H1 (cell line): ENCODE results near the gene CALM3. TPM values are rescaled to one million over a fixed set of nuclear protein-coding genes. Genes with fewer than 3 reads are reported as not detected.

Experiments used
- CTCF ChIA-PET: fragments of 300-600 bp; sonication (Branson Sonifier 250); formaldehyde crosslinking; loops from one replicate; lab custom pipeline; 2021; ENCODE audit not compliant: partially characterized antibody; lab: Charles Lee
- POLR2A ChIA-PET: fragments of 300-600 bp; sonication (Branson Sonifier 250); formaldehyde crosslinking; loops from one replicate; lab custom pipeline; 2021; ENCODE audit warnings: inconsistent platforms; ENCODE audit not compliant: partially characterized antibody; lab: Charles Lee
- DNase-seq, 2 experiments: peaks; one replicate each; pipeline versions ENCODE4 v3.0.0 to v3.0.0-alpha.2; 2010 to 2022; ENCODE audit warnings: low spot score in 2 of 2, low read depth in 1 of 2, mixed read lengths in 1 of 2
- FAIRE-seq: peaks from 2 replicates; lab custom pipeline; 2011; peaks lifted over from hg19 to GRCh38; lab: Jason Lieb, UNC
- H2AFZ ChIP-seq: 2 replicates; pipeline ENCODE4 v1.8.1; 2012; ENCODE audit warnings: low read length, inconsistent platforms
- H2AK5ac ChIP-seq: 2 replicates; pipeline ENCODE4 v1.6.1; 2013; ENCODE audit warnings: low read depth, low read length
- H2BK120ac ChIP-seq: replicated peaks from 2 replicates; pipeline ENCODE3; 2013; ENCODE audit warnings: low read depth, low read length, inconsistent platforms
- H2BK12ac ChIP-seq: 2 replicates; pipeline ENCODE4 v1.6.1; 2013; ENCODE audit warnings: low read depth, low read length
- H2BK15ac ChIP-seq: 2 replicates; pipeline ENCODE4 v1.6.1; 2013; ENCODE audit warnings: low read length
- H2BK20ac ChIP-seq: 2 replicates; pipeline ENCODE4 v1.6.1; 2013; ENCODE audit warnings: low read length
- H2BK5ac ChIP-seq: 2 replicates; pipeline ENCODE4 v1.6.1; 2013; ENCODE audit warnings: low read depth, low read length
- H3K14ac ChIP-seq: 2 replicates; pipeline ENCODE4 v1.6.1; 2013; ENCODE audit warnings: inconsistent platforms; ENCODE audit not compliant: insufficient read length
- H3K18ac ChIP-seq: 2 replicates; pipeline ENCODE4 v1.6.1; 2013; ENCODE audit warnings: low read length; ENCODE audit errors: extremely low read depth
- H3K23ac ChIP-seq: 2 replicates; pipeline ENCODE4 v1.6.1; 2013; ENCODE audit warnings: inconsistent platforms; ENCODE audit not compliant: insufficient read length
- H3K23me2 ChIP-seq: 2 replicates; pipeline ENCODE4 v1.6.1; 2013; ENCODE audit warnings: low read depth, low read length
- H3K27ac ChIP-seq: 2 replicates; pipeline ENCODE4 v1.6.1; 2011; ENCODE audit warnings: low read depth, low read length, inconsistent platforms
- H3K27me3 ChIP-seq, 4 experiments: replicated peaks in 1 of 4; 1 replicate in 1 of 4; 2 replicates in 3 of 4; pipeline versions ENCODE4 v1.6.1 to v1.8.1; 2011 to 2013; ENCODE audit warnings: low read length in 3 of 4, mild to moderate bottlenecking in 3 of 4, inconsistent platforms in 2 of 4, mixed read lengths in 2 of 4, moderate library complexity in 1 of 4; ENCODE audit not compliant: control insufficient read depth in 3 of 4, insufficient read depth in 3 of 4; ENCODE audit errors: extremely low read depth in 1 of 4
- H3K36me3 ChIP-seq, 4 experiments: 2 replicates each; pipeline versions ENCODE4 v1.6.1 to v1.8.1; 2011 to 2013; ENCODE audit warnings: mild to moderate bottlenecking in 4 of 4, low read length in 3 of 4, moderate library complexity in 2 of 4, control low read depth in 1 of 4, inconsistent platforms in 1 of 4; ENCODE audit not compliant: insufficient read depth in 4 of 4, control insufficient read depth in 2 of 4
- H3K4ac ChIP-seq: replicated peaks from 2 replicates; pipeline ENCODE3; 2013; ENCODE audit warnings: low read length, low read depth, mixed read lengths, inconsistent platforms; ENCODE audit not compliant: insufficient read length
- H3K4me1 ChIP-seq, 4 experiments: replicated peaks in 1 of 4; 1 replicate in 1 of 4; 2 replicates in 3 of 4; pipeline versions ENCODE4 v1.6.1 to v1.8.1; 2011 to 2013; ENCODE audit warnings: low read length in 3 of 4, inconsistent platforms in 2 of 4, mixed read lengths in 1 of 4; ENCODE audit not compliant: insufficient read depth in 4 of 4, control insufficient read depth in 3 of 4
- H3K4me2 ChIP-seq, 2 experiments: 2 replicates each; pipeline versions ENCODE4 v1.6.1 to v1.8.1; 2011 to 2013; ENCODE audit warnings: low read depth in 2 of 2, low read length in 2 of 2, control low read depth in 1 of 2, inconsistent platforms in 1 of 2, mild to moderate bottlenecking in 1 of 2; ENCODE audit not compliant: insufficient read depth in 1 of 2
- H3K4me3 ChIP-seq, 4 experiments: fragments of 200-600, 300-600 bp in 1 of 4; sonication (generic), shearing (Covaris generic), sonication (Bioruptor Twin) in 1 of 4; 2 replicates each; pipeline versions ENCODE4 v1.5.1 to v1.8.1; 2011 to 2016; ENCODE audit warnings: low read length in 4 of 4, low read depth in 3 of 4, control low read depth in 2 of 4, inconsistent platforms in 2 of 4, mild to moderate bottlenecking in 2 of 4, mixed read lengths in 1 of 4, moderate library complexity in 1 of 4; ENCODE audit not compliant: insufficient read depth in 2 of 4; ENCODE audit errors: extremely low read depth in 1 of 4
- H3K56ac ChIP-seq: replicated peaks from 2 replicates; pipeline ENCODE3; 2013; ENCODE audit warnings: low read depth, mild to moderate bottlenecking, mixed read lengths, low read length, inconsistent platforms; ENCODE audit not compliant: insufficient read length
- H3K79me1 ChIP-seq: 2 replicates; pipeline ENCODE4 v1.6.1; 2013; ENCODE audit warnings: low read depth, low read length, control low read depth
- H3K79me2 ChIP-seq, 2 experiments: 2 replicates each; pipeline versions ENCODE4 v1.6.1 to v1.8.1; 2012 to 2013; ENCODE audit warnings: low read length in 2 of 2, mild to moderate bottlenecking in 2 of 2, inconsistent platforms in 1 of 2; ENCODE audit not compliant: insufficient read depth in 2 of 2, control insufficient read depth in 1 of 2
- H3K9ac ChIP-seq, 4 experiments: replicated peaks in 1 of 4; 1 replicate in 1 of 4; 2 replicates in 3 of 4; pipeline versions ENCODE4 v1.6.1 to v1.8.1; 2011 to 2013; ENCODE audit warnings: low read depth in 3 of 4, low read length in 3 of 4, control low read depth in 2 of 4, mild to moderate bottlenecking in 2 of 4, moderate library complexity in 2 of 4, inconsistent platforms in 1 of 4; ENCODE audit errors: extremely low read depth in 1 of 4
- H3K9me3 ChIP-seq, 2 experiments: 2 replicates each; pipeline versions ENCODE4 v1.6.1 to v1.8.1; 2012 to 2013; ENCODE audit warnings: mild to moderate bottlenecking in 2 of 2, moderate library complexity in 2 of 2, control low read depth in 1 of 2, inconsistent platforms in 1 of 2, low read depth in 1 of 2, low read length in 1 of 2, mixed read lengths in 1 of 2; ENCODE audit not compliant: insufficient read depth in 2 of 2
- H4K20me1 ChIP-seq, 2 experiments: replicated peaks in 1 of 2; 2 replicates each; pipeline versions ENCODE3 to v1.8.1; 2011 to 2013; ENCODE audit warnings: inconsistent platforms in 2 of 2, low read length in 2 of 2, mild to moderate bottlenecking in 1 of 2; ENCODE audit not compliant: insufficient read depth in 2 of 2, control insufficient read depth in 1 of 2
- H4K5ac ChIP-seq: 2 replicates; pipeline ENCODE4 v1.6.1; 2013; ENCODE audit warnings: low read length, low read depth, mixed read lengths, inconsistent platforms; ENCODE audit not compliant: insufficient read length
- H4K8ac ChIP-seq: 2 replicates; pipeline ENCODE4 v1.8.0; 2013; ENCODE audit warnings: mild to moderate bottlenecking, moderate library complexity, low read length, inconsistent platforms; ENCODE audit not compliant: insufficient read depth; ENCODE audit errors: extremely low read depth
- H4K91ac ChIP-seq: replicated peaks from 2 replicates; pipeline ENCODE3; 2013; ENCODE audit warnings: low read length, mixed read lengths, inconsistent platforms; ENCODE audit not compliant: insufficient read length
- HDAC2 ChIP-seq, 2 experiments: fragments of 300-600 bp in 1 of 2; sonication (generic) in 1 of 2; IDR thresholded peaks; 2 replicates each; pipeline ENCODE4 v1.6.1; 2011 to 2012; ENCODE audit warnings: low read depth in 2 of 2, low read length in 2 of 2, mild to moderate bottlenecking in 2 of 2, moderate library complexity in 2 of 2, borderline replicate concordance in 1 of 2, inconsistent platforms in 1 of 2
- TAF1 ChIP-seq: IDR thresholded peaks from 2 replicates; pipeline ENCODE4 v1.6.1; 2011; ENCODE audit warnings: mild to moderate bottlenecking, low read depth, low read length
- WGBS, 2 experiments: shearing (Covaris generic) in 1 of 2; methylation state at CpG; one replicate each; pipeline versions ENCODE4 v1.1.6 to v1.1.7; 2013 to 2015; ENCODE audit warnings: low lambda C conversion rate in 2 of 2, mixed read lengths in 2 of 2, inconsistent platforms in 1 of 2, low coverage in 1 of 2, missing lambda C conversion rate in 1 of 2; ENCODE audit not compliant: insufficient replicate concordance in 2 of 2, insufficient coverage in 1 of 2, insufficient read length in 1 of 2; ENCODE audit errors: extremely low coverage in 1 of 2, missing lambda C conversion rate in 1 of 2; 5-methylcytosine and 5-hydroxymethylcytosine counted together
- polyA plus RNA-seq, 7 experiments: library from polyadenylated mRNA; depleted of rRNA in 3 of 7; stranded (reverse) in 5 of 7; unstranded in 2 of 7; fragments of >200 nt in 5 of 7; fragments of 200-250 nt in 2 of 7; gene quantifications; 1 replicate in 5 of 7; 2 replicates in 1 of 7; 4 replicates in 1 of 7; pipeline versions ENCODE4 v1.2.1 to v1.2.3, GENCODE V29; 2011 to 2013; ENCODE audit warnings: missing spikeins in 2 of 7, mixed read lengths in 2 of 7
- total RNA-seq: library from RNA; stranded (reverse); fragmentation: NEBNext Ultra II Directional; extraction: Animal tissue kit (Norgen Biotek cat#: 25700); gene quantifications from 2 replicates; pipeline ENCODE4 v1.2.1, GENCODE V29; 2021

Gene CALM3
- total and polyA plus RNA-seq, 2 of the 8 experiments (the other 6 are each of a cell fraction or from before 2014, with no cell fraction given): 315 to 326 TPM

DNA sequence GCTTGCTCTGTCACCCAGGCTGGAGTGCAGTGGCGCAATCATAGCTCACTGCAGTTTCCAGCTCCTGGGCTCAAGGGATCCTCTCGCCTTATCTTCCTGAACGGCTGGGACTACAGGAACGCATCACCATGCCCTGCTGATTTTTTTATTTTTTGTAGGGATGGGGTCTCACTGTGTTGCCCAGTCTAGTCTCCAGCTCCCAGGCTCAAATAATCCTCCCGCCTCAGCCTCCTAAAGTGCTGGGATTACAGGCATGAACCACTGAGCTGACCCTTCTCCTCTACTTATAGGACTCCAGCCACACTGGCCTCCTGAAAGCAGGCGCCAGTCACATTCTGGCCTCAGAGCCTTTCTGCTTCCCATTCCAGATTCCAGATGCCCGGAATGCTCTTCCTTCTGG, 49.3 kb downstream of the CALM3 start:
- Histone ChIP-seq H2BK15ac (no peak overlapping the region), H2BK12ac (no peak overlapping the region), H3K79me1 (no peaks in the 10 kb centered on the region), H2BK20ac (no peak overlapping the region), H2BK120ac (no peak overlapping the region), H3K9ac (no peak overlapping the region), H2AFZ (no peak overlapping the region), H3K79me2 (no peaks in the 10 kb centered on the region), H4K5ac (no peak overlapping the region), H2AK5ac (no peak overlapping the region), H3K4me3 (no peak overlapping the region), H4K91ac (no peak overlapping the region), H3K18ac (no peak overlapping the region), H3K4me2 (no peak overlapping the region), H3K9me3 (peaks cover 0 to 8% of the 10 kb centered on the region in 2 experiments; a peak in 1 of 4 replicates), H4K8ac (no peak overlapping the region), H3K56ac (no peak overlapping the region), H3K4ac (no peak overlapping the region), H3K23ac (no peak overlapping the region), H3K14ac (no peak overlapping the region), H3K27me3 (peaks cover 30 to 48% (median 41%) of the 10 kb centered on the region in 4 experiments), H2BK5ac (no peak overlapping the region), H3K27ac (no peak overlapping the region), H3K4me1 (peaks cover 4 to 14% (median 5%) of the 10 kb centered on the region in 4 experiments; a peak in 6 of 7 replicates), H3K23me2 (peaks cover 7% of the 10 kb centered on the region; the same call in 1 of the 2 replicates), H4K20me1 (no peaks in the 10 kb centered on the region), H3K36me3 (peaks cover 0 to 8% (median 0%) of the 10 kb centered on the region in 4 experiments; a peak in 1 of 8 replicates)
- WGBS, 2 experiments: 92% methylated on average over 7 of the region's 7 CpGs; no CpG with 5 or more reads in 1 of the 2 experiments
- no peak for TF ChIP-seq TAF1
- TF ChIP-seq HDAC2 (IDR thresholded peaks at IDR 0.05; ENCODE audit: borderline replicate concordance in 1 of 2, low read depth in 2 of 2, low read length in 2 of 2): no peak
- CTCF ChIA-PET: interaction anchor here (0.6 to 1.3 kb wide), 3 partner anchors 10 to 252 kb away, joined by 3 to 4 read pairs (median 3); no protein-coding TSS in a partner anchor
- FAIRE-seq (no peak), DNase-seq (no peak)
- POLR2A ChIA-PET: interaction anchor here (0.9 to 1.5 kb wide), 4 partner anchors 9 to 25 kb away, joined by 3 to 6 read pairs (median 4); no protein-coding TSS in a partner anchor
